HUES48 (cell line): ENCODE results near the gene RPL32.
"Not testable (repeated sequence)": the region's sequence is repeated elsewhere in the genome, so short reads cannot be mapped to it uniquely, and the experiment has no call there.

Experiments
- H3K27ac ChIP-seq: one replicate; pipeline ENCODE4 v1.7.0; 2013; ENCODE audit warnings: low read depth, low read length, inconsistent platforms
- H3K27me3 ChIP-seq: 2 replicates; pipeline ENCODE4 v1.6.1; 2013; ENCODE audit warnings: mild to moderate bottlenecking, low read length; ENCODE audit not compliant: control insufficient read depth, insufficient read depth
- H3K36me3 ChIP-seq: 2 replicates; pipeline ENCODE4 v1.6.1; 2013; ENCODE audit warnings: low read length; ENCODE audit not compliant: control insufficient read depth, insufficient read depth
- H3K4me1 ChIP-seq: 2 replicates; pipeline ENCODE4 v1.6.1; 2013; ENCODE audit warnings: mild to moderate bottlenecking, low read length; ENCODE audit not compliant: control insufficient read depth, insufficient read depth
- H3K4me3 ChIP-seq: 2 replicates; pipeline ENCODE4 v1.5.1; 2013; ENCODE audit warnings: mild to moderate bottlenecking, low read depth, low read length
- H3K9ac ChIP-seq: 2 replicates; pipeline ENCODE4 v1.6.1; 2013; ENCODE audit warnings: mild to moderate bottlenecking, low read depth, low read length, moderate library complexity
- H3K9me3 ChIP-seq: 2 replicates; pipeline ENCODE4 v1.6.1; 2013; ENCODE audit warnings: low read length; ENCODE audit not compliant: control insufficient read depth, insufficient read depth

The RPL32 gene

GRCh38 chr3:12841149-12841969 lies at the start of gene RPL32:
TSS of gene RPL32 (minus strand) at chr3:12841565. CDS start at chr3:12840237, 1,328 bp downstream.
- H3K27ac ChIP-seq: peak within 1 kb of the TSS; percentile 89
- H3K9ac ChIP-seq: peak within 1 kb of the TSS; percentile 99
- peaks cover 4% of the 10 kb centered on the region for H3K9me3 ChIP-seq
- no peaks in the 10 kb centered on the region for H3K27me3 ChIP-seq
- H3K36me3 ChIP-seq: peaks cover 42% of the 10 kb centered on the region
- H3K4me3 ChIP-seq: peak within 1 kb of the TSS; percentile 95
- peaks cover 15% of the 10 kb centered on the region for H3K4me1 ChIP-seq

- peaks cover 11% of the 10 kb centered on the region for H3K27me3 ChIP-seq
- no peak overlapping the region for H3K9ac ChIP-seq
- no peak overlapping the region for H3K4me3 ChIP-seq
- no peaks in the 10 kb centered on the region for H3K9me3 ChIP-seq
- H3K27ac ChIP-seq: no peak overlapping the region
- H3K36me3 ChIP-seq: no peaks in the 10 kb centered on the region
- H3K4me1 ChIP-seq: no peaks in the 10 kb centered on the region
Observed at GRCh38 chr3:12890610-12891390, 49.4 kb upstream of the RPL32 start.

- H3K9me3 ChIP-seq: no peaks in the 10 kb centered on the region
- H3K27me3 ChIP-seq: peaks cover 16% of the 10 kb centered on the region
- no peaks in the 10 kb centered on the region for H3K4me1 ChIP-seq
- no peak overlapping the region for H3K4me3 ChIP-seq
- H3K36me3 ChIP-seq: no peaks in the 10 kb centered on the region
- H3K27ac ChIP-seq: no peak overlapping the region
- H3K9ac ChIP-seq: no peak overlapping the region
Observed at GRCh38 chr3:12886736-12887135, 45.4 kb upstream of the RPL32 start.

GRCh38 chr3:12886106-12886679 lies 44.8 kb upstream of the RPL32 start:
- Histone ChIP-seq H3K4me3 (no peak overlapping the region), H3K27me3 (peaks cover 14% of the 10 kb centered on the region), H3K9me3 (no peaks in the 10 kb centered on the region), H3K9ac (no peak overlapping the region), H3K4me1 (no peaks in the 10 kb centered on the region), H3K36me3 (no peaks in the 10 kb centered on the region), H3K27ac (no peak overlapping the region)

- Histone ChIP-seq H3K27me3 (peaks cover 8% of the 10 kb centered on the region; the same call in 1 of the 2 replicates), H3K27ac (no peak overlapping the region), H3K9me3 (no peaks in the 10 kb centered on the region), H3K9ac (no peak overlapping the region), H3K4me1 (no peaks in the 10 kb centered on the region), H3K36me3 (no peaks in the 10 kb centered on the region), H3K4me3 (no peak overlapping the region)
Observed at GRCh38 chr3:12885583-12885930, 44.2 kb upstream of the RPL32 start.

GRCh38 chr3:12884790-12885582 lies 43.6 kb upstream of the RPL32 start:
- Histone ChIP-seq H3K9ac (no peak overlapping the region), H3K27ac (no peak overlapping the region), H3K9me3 (no peaks in the 10 kb centered on the region), H3K4me1 (no peaks in the 10 kb centered on the region), H3K36me3 (no peaks in the 10 kb centered on the region), H3K4me3 (no peak overlapping the region), H3K27me3 (peaks cover 5% of the 10 kb centered on the region; the same call in 1 of the 2 replicates)

- Histone ChIP-seq H3K4me3 (no peak overlapping the region), H3K9me3 (no peaks in the 10 kb centered on the region), H3K4me1 (no peaks in the 10 kb centered on the region), H3K27ac (no peak overlapping the region), H3K27me3 (peaks cover 5% of the 10 kb centered on the region; the same call in 1 of the 2 replicates), H3K36me3 (no peaks in the 10 kb centered on the region), H3K9ac (no peak overlapping the region)
Observed at GRCh38 chr3:12884186-12884680, 42.9 kb upstream of the RPL32 start.

- Histone ChIP-seq H3K4me1 (no peaks in the 10 kb centered on the region), H3K9ac (no peak overlapping the region), H3K4me3 (no peak overlapping the region), H3K27me3 (peaks cover 5% of the 10 kb centered on the region; the same call in 1 of the 2 replicates), H3K9me3 (no peaks in the 10 kb centered on the region), H3K36me3 (no peaks in the 10 kb centered on the region), H3K27ac (no peak overlapping the region)
Observed at GRCh38 chr3:12882336-12883310, 41.3 kb upstream of the RPL32 start.

GRCh38 chr3:12881858-12882257 lies 40.5 kb upstream of the RPL32 start:
- not testable (repeated sequence) for H3K27ac ChIP-seq, H3K4me1 ChIP-seq, H3K36me3 ChIP-seq, H3K9ac ChIP-seq, H3K27me3 ChIP-seq, H3K4me3 ChIP-seq, H3K9me3 ChIP-seq
